NCI-H524 treated with DMSO at 0.1 percent for 48 hours (cell line): ENCODE data around the gene STXBP5L.
"Not testable (repeated sequence)": the region's sequence is repeated elsewhere in the genome, so short reads cannot be mapped to it uniquely, and the experiment has no call there.

Source experiments
- DNase-seq: peaks from one replicate; lab custom pipeline; 2025; lab: John Stamatoyannopoulos, UW

Gene STXBP5L

GRCh38 chr3:121063628-121064027 is 155.6 kb downstream of the STXBP5L start:
- no peak for DNase-seq

GRCh38 chr3:121064121-121064520 is 156.1 kb downstream of the STXBP5L start:
- no peak for DNase-seq

- DNase-seq: no peak
These were observed 164.1 kb downstream of the STXBP5L start for GRCh38 chr3:121072133-121072532.

- DNase-seq: no peak
These were observed 165.0 kb downstream of the STXBP5L start for GRCh38 chr3:121073011-121073410.

- DNase-seq: no peak
These were observed 167.2 kb downstream of the STXBP5L start for GRCh38 chr3:121075191-121075590.

- not testable (repeated sequence) for DNase-seq
These were observed 170.5 kb downstream of the STXBP5L start for GRCh38 chr3:121078378-121079101.

GRCh38 chr3:121096953-121097352 is 188.9 kb downstream of the STXBP5L start:
- no peak for DNase-seq

GRCh38 chr3:121111086-121111485 is 203.1 kb downstream of the STXBP5L start:
- DNase-seq: not testable (repeated sequence)

- DNase-seq: no peak
These were observed 204.1 kb downstream of the STXBP5L start for GRCh38 chr3:121111914-121112612.

- DNase-seq: no peak
These were observed 218.2 kb downstream of the STXBP5L start for GRCh38 chr3:121126033-121126706.

GRCh38 chr3:121126707-121127035 is 218.7 kb downstream of the STXBP5L start:
- DNase-seq: no peak

GRCh38 chr3:121152573-121152972 is 244.6 kb downstream of the STXBP5L start:
- peak; percentile 2 for DNase-seq

GRCh38 chr3:121153851-121154250 is 245.8 kb downstream of the STXBP5L start:
- DNase-seq: no peak

GRCh38 chr3:121155028-121155427 is 247.0 kb downstream of the STXBP5L start:
- DNase-seq: no peak

GRCh38 chr3:121165397-121165837 is 257.4 kb downstream of the STXBP5L start:
- no peak for DNase-seq

GRCh38 chr3:121167374-121168139 is 259.6 kb downstream of the STXBP5L start:
- DNase-seq: no peak

GRCh38 chr3:121175083-121175482 is 267.1 kb downstream of the STXBP5L start:
- DNase-seq: no peak

- not testable (repeated sequence) for DNase-seq
These were observed 282.6 kb downstream of the STXBP5L start for GRCh38 chr3:121190626-121191025.

- DNase-seq: no peak
These were observed 294.6 kb downstream of the STXBP5L start for GRCh38 chr3:121202573-121202972.

- DNase-seq: no peak
These were observed 315.1 kb downstream of the STXBP5L start for GRCh38 chr3:121223116-121223515.

GRCh38 chr3:121228971-121229370 is 321.0 kb downstream of the STXBP5L start:
- DNase-seq: no peak

GRCh38 chr3:121230194-121230593 is 322.2 kb downstream of the STXBP5L start:
- not testable (repeated sequence) for DNase-seq
